NOMO-1 treated with dmso at 0.1 percent for 144 hours (cell line): Measurements from ENCODE around the gene CGNL1.

ENCODE experiments used
- DNase-seq: peaks from one replicate; lab custom pipeline; 2025; ENCODE audit not compliant: unreplicated experiment; lab: John Stamatoyannopoulos, UW

CGNL1 gene

DNA sequence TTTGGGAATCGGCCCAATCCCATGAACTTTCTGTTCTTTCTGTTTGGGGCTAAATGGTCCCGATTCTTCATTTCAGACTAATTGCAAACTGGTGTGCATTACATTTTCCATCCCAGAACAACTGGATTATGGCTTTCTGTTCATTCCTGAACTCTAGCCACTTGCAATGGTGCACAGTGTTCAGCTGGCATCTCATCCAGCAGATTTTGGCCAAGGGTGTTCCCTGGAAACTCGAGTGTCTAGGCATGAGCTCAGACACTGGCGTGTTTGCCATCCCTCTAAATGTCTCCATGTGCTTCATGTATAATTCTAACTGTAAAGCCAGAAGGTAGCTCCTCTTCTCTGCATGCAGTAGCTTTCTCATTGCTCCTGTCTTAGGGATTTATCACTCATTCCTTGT, 118.3 kb downstream of the CGNL1 start:
- DNase-seq, result no peak

GRCh38 chr15:57495041-57495440, 118.7 kb downstream of the CGNL1 start:
- no peak for DNase-seq

DNA sequence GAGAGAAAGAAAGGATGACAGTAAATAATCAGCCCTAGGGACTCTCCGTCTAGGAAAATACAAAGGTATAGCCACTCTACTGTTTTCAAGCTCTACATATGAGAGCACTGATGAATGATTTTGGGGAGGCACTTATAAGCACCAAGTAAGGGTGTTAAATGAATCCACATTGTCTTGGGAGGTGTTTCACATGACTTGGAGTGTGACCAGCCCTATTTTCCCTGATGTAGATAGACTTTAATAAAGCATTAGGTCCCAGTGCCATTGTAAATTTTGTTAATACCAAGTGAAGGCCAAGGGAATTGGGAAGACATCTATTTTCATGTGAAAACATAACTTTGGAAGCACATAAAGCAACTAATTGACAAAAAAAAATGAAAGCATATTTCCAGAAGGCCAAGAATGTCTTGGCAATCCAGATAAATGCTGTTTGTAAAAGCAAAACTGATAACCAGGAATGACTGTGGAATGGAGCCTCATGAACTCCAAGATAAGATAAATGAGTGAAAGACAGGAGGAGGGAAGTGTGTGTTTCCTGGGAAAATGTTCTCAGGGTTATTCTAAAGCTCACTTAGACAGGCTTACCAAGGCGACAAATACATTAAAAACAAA, 119.4 kb downstream of the CGNL1 start:
- no peak for DNase-seq

DNA sequence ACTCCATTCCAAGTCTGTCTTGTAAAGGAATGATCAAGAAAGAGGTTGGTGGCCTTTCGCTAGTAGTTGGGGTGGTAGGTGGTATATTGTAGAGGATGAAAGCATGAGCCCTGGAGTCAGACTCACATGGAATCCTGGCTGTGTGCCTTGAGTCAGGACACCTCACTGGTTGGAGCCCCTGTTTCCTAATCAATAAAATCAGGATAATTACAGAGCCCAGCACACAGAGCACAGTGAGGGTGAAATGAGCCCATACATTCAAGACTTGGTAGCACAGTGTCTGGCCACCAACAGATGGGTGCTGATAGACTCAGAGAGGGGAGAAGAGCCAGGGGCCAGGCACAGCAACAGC, 120.3 kb downstream of the CGNL1 start:
- DNase-seq, result no peak

- no peak for DNase-seq
Measured at GRCh38 chr15:57496946-57497869, 120.9 kb downstream of the CGNL1 start.

DNA sequence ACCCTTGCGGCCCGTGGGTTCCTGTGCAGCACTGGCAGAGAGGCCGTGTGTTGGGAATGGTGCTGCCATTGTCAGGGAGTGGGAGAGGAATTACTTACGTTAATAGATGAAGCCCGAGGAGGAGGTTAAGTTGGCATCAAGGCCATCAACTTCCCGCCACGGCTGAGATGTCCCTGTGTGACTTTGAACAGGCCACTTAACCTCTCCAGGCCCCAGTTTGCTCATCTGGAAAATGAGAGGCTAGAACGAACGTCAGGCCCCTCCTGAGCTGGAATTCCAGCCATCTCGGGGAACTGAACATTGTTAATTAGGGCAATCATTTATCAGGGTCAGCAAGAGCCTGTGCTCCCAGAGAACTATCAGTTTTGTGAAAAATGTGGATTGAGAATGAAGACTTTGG, 124.0 kb downstream of the CGNL1 start:
- no peak for DNase-seq

- no peak for DNase-seq
Measured at GRCh38 chr15:57500979-57501576, 124.8 kb downstream of the CGNL1 start.

DNA sequence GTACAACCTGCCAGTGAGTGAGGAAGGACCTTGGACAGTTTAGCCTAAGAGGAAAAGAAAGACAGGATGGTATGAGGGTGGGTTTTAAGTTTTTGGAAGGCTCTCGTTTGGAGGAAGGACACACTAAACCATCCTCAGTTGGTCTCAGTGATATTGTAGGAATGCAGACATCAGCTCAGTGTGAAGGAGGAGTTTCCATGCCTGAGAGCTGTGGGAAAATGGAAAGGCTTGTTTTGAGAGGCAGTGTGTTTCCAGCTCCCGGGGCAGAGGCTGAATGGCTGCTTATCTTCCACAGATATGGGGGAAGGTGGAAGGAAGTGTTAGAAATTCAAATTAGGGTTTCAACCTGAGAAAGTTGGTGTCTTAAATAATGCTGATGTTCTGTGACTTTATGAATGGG, 125.8 kb downstream of the CGNL1 start:
- DNase-seq, result no peak

- DNase-seq, result no peak
Measured at GRCh38 chr15:57503051-57503702, 126.9 kb downstream of the CGNL1 start.

- DNase-seq, result no peak
Measured at GRCh38 chr15:57503911-57504598, 127.8 kb downstream of the CGNL1 start.

DNA sequence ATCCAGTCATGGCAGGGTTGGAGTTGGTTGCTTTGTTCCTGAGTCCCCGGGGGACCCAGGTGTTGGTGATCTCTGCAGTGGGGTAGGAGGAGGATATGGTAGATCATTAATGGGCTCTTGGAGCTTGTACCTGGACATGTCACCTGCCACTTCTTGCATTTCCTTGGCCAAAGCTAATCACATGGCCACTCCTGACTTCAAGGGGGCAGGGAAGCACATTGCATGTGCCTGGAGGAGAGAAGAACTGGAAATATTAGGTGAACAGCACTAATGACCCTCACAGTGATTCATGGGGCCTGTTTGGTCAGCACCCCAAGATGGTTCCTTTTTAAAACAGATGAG, 128.3 kb downstream of the CGNL1 start:
- DNase-seq, result no peak

GRCh38 chr15:57505056-57505715, 128.9 kb downstream of the CGNL1 start:
- no peak for DNase-seq

- no peak for DNase-seq
Measured at GRCh38 chr15:57505949-57506391, 129.7 kb downstream of the CGNL1 start.

GRCh38 chr15:57506422-57506821, 130.1 kb downstream of the CGNL1 start:
- no peak for DNase-seq

DNA sequence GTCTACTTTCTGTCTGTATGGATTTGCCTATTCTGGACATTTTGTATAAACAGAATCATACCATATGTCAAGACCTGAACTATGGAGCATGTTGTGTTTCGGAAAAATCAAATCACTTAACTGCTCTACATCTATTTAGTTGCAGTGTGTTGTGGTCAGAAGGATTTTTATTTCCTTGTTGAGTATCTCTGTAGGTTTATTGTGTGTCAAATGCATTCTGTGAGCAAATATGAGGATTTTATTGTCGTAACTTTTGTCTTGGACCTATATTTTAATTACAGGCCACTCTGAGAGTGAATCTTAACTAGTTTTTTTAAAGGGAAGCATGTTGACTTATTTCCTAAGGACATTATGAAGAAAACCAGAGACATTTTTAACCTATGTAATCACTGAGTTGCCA, 130.8 kb downstream of the CGNL1 start:
- no peak for DNase-seq

- no peak for DNase-seq
Measured at GRCh38 chr15:57509126-57509525, 132.8 kb downstream of the CGNL1 start.

- no peak for DNase-seq
Measured at GRCh38 chr15:57509965-57510364, 133.7 kb downstream of the CGNL1 start.

- no peak for DNase-seq
Measured at GRCh38 chr15:57510647-57511046, 134.3 kb downstream of the CGNL1 start.

DNA sequence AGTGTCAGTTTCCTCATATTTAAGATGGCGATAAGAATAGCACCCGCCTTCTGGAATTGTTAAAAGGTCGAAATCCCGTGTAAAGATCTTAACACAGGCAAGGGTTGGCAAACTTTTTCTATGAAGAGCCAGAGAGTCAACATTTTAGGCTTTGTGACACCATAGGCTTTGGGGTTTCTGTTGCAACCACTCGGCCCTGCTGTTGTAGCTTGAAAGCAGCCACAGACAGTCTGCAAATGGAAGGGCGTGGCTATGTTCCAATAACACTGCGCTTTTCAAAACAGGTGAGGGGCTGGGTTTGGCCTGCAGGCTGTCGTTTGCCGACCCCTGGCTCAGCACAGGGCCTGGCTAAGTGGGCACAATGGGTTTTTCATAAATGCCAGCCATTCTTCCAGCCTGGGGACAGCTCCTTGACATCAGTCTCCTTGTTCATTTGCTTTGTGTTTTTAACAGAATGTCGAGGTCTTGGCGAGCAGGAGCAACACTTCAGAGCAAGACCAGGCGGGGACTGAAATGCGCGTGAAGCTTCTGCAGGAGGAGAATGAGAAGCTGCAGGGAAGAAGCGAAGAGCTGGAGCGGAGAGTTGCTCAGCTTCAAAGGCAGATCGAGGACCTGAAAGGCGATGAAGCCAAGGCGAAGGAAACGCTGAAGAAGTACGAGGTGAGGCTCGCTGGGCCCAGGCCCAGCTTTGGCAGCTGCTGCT, 140.2 kb downstream of the CGNL1 start:
- no peak for DNase-seq
